HepG2 (cell line): ENCODE measurements around the gene TMEM151A. TPM values are rescaled to one million over a fixed set of nuclear protein-coding genes. Genes with fewer than 3 reads are reported as not detected.

ENCODE experiments used
- CBX2 ChIP-seq, 2 experiments: fragments of 200-600 bp in 1 of 2; sonication (generic); formaldehyde crosslinking in 1 of 2; IDR thresholded peaks; 2 replicates each; pipeline versions ENCODE4 v1.7.0 to v1.8.1; 2018 to 2022; ENCODE audit warnings: low read depth in 2 of 2, low read length in 1 of 2, mild to moderate bottlenecking in 1 of 2, missing genetic modification reagents in 1 of 2
- GATA4 ChIP-seq: sonication (generic); IDR thresholded peaks from 2 replicates; pipeline ENCODE4 v1.6.1; 2016; ENCODE audit warnings: antibody characterized with exemption, low read depth, borderline replicate concordance
- HDAC6 ChIP-seq: fragments of 200-600 bp; sonication (generic); IDR thresholded peaks from 2 replicates; pipeline ENCODE4 v1.7.0; 2017; ENCODE audit warnings: mild to moderate bottlenecking, antibody characterized with exemption, low read length, low read depth
- HMGXB3 ChIP-seq: sonication (generic); formaldehyde crosslinking; IDR thresholded peaks from 2 replicates; pipeline ENCODE4 v1.4.0; 2020; ENCODE audit warnings: missing genetic modification reagents, borderline replicate concordance
- HNRNPL ChIP-seq: fragments of 200-400 bp; formaldehyde crosslinking; IDR thresholded peaks from 2 replicates; pipeline ENCODE4 v1.6.1; 2017; ENCODE audit warnings: mild to moderate bottlenecking, low read depth, low read length
- KAT2B ChIP-seq: fragments of 150-350 bp; IDR thresholded peaks from 2 replicates; pipeline ENCODE4 v1.6.1; 2014; ENCODE audit warnings: low read depth, low read length, borderline replicate concordance
- KLF11 ChIP-seq: IDR thresholded peaks from 2 replicates; pipeline ENCODE4 v1.6.1; 2016; ENCODE audit warnings: missing compliant biosample characterization
- MZF1 ChIP-seq: sonication (generic); formaldehyde crosslinking; IDR thresholded peaks from 2 replicates; pipeline ENCODE4 v1.8.1; 2023; ENCODE audit warnings: mild to moderate bottlenecking, missing genetic modification reagents, borderline replicate concordance
- NFATC3 ChIP-seq: sonication (generic); formaldehyde crosslinking; IDR thresholded peaks from 2 replicates; pipeline ENCODE4 v1.5.1; 2020; ENCODE audit warnings: mild to moderate bottlenecking, missing genetic modification reagents
- NONO ChIP-seq, 2 experiments: fragments of 450-650 bp in 1 of 2; sonication (generic) in 1 of 2; formaldehyde crosslinking in 1 of 2; IDR thresholded peaks in 1 of 2; conservative IDR thresholded peaks in 1 of 2; 2 replicates each; pipeline versions ENCODE4 v1.6.1 to v1.8.0; 2017 to 2022; ENCODE audit warnings: mild to moderate bottlenecking in 1 of 2, missing genetic modification reagents in 1 of 2, moderate library complexity in 1 of 2
- PAX8 ChIP-seq: sonication (generic); formaldehyde crosslinking; IDR thresholded peaks from 2 replicates; pipeline ENCODE4 v1.8.0; 2022; ENCODE audit warnings: mild to moderate bottlenecking, missing genetic modification reagents, borderline replicate concordance
- PREB ChIP-seq: sonication (generic); formaldehyde crosslinking; IDR thresholded peaks from 2 replicates; pipeline ENCODE4 v1.4.0; 2020; ENCODE audit warnings: missing genetic modification reagents
- RFX1 ChIP-seq: fragments of 450-650 bp; IDR thresholded peaks from 2 replicates; pipeline ENCODE4 v1.6.1; 2017
- SKI ChIP-seq: fragments of 450-650 bp; IDR thresholded peaks from one replicate; pipeline ENCODE4 v1.6.1; 2018; ENCODE audit warnings: mild to moderate bottlenecking; ENCODE audit not compliant: partially characterized antibody
- THRA ChIP-seq: sonication (generic); formaldehyde crosslinking; IDR thresholded peaks from 2 replicates; pipeline ENCODE4 v1.4.0; 2020; ENCODE audit warnings: missing genetic modification reagents, borderline replicate concordance
- ZKSCAN1 ChIP-seq: fragments of 150-350 bp; IDR thresholded peaks from 2 replicates; pipeline ENCODE4 v1.6.1; 2014; ENCODE audit warnings: low read length
- ZNF251 ChIP-seq: sonication (generic); formaldehyde crosslinking; IDR thresholded peaks from 2 replicates; pipeline ENCODE4 v1.9.0; 2021; ENCODE audit warnings: mild to moderate bottlenecking, missing genetic modification reagents
- ZNF484 ChIP-seq: sonication (generic); formaldehyde crosslinking; IDR thresholded peaks from 2 replicates; pipeline ENCODE4 v1.5.1; 2020; ENCODE audit warnings: mild to moderate bottlenecking, low read depth, missing genetic modification reagents, borderline replicate concordance
- ZNF678 ChIP-seq: sonication (generic); formaldehyde crosslinking; IDR thresholded peaks from 2 replicates; pipeline ENCODE4 v1.4.0; 2020; ENCODE audit warnings: mild to moderate bottlenecking, missing genetic modification reagents
- ZNF768 ChIP-seq: sonication (generic); formaldehyde crosslinking; IDR thresholded peaks from 2 replicates; pipeline ENCODE4 v1.4.0; 2020; ENCODE audit warnings: missing genetic modification reagents
- ZNF883 ChIP-seq: sonication (generic); formaldehyde crosslinking; IDR thresholded peaks from 2 replicates; pipeline ENCODE4 v1.5.1; 2020; ENCODE audit warnings: mild to moderate bottlenecking, missing genetic modification reagents; ENCODE audit errors: not compliant biosample characterization
- polyA plus RNA-seq, 8 experiments: library from polyadenylated mRNA; depleted of rRNA in 3 of 8; stranded (reverse) in 7 of 8; unstranded in 1 of 8; fragments of >200 nt; fragmentation: Illumina TruSeq in 4 of 8; extraction: Trizol in 4 of 8; gene quantifications; 2 replicates each; pipeline versions ENCODE4 v1.2.1 to v1.2.3, GENCODE V29; 2011 to 2016; ENCODE audit warnings: low read depth in 4 of 8, missing spikeins in 1 of 8, mixed read lengths in 1 of 8; ENCODE audit not compliant: insufficient read depth in 1 of 8
- total RNA-seq, 5 experiments: library from RNA; depleted of rRNA; stranded (reverse); fragments of >200 nt; fragmentation: Illumina TruSeq; extraction: Trizol; gene quantifications; 2 replicates each; pipeline ENCODE4 v1.2.3, GENCODE V29; 2016; ENCODE audit warnings: low read depth in 1 of 5

TMEM151A gene
- total and polyA plus RNA-seq, 2 of the 13 experiments (the other 11 are each of a cell fraction or from before 2014, with no cell fraction given), result 0.18 to 0.33 TPM

GRCh38 chr11:66336234-66337102, 44.8 kb downstream of the TMEM151A start, which contains the start of gene RIN1 (continued):
- TF ChIP-seq PREB (CRISPR knock-in tag), result no peak
- peak; percentile 79 for TF ChIP-seq HNRNPL
- peak; percentile 90 for TF ChIP-seq RFX1
- no peak for TF ChIP-seq ZNF251 (CRISPR knock-in tag)
- TF ChIP-seq ZNF768, result peak; percentile 58; the same call in 1 of the 2 replicates
- TF ChIP-seq HDAC6, result no peak
- TF ChIP-seq HMGXB3 (CRISPR knock-in tag), result peak; percentile 68; the same call in 1 of the 2 replicates
- TF ChIP-seq PAX8 (CRISPR knock-in tag), result no peak
- TF ChIP-seq ZNF883, result peak; percentile 79
- no peak for TF ChIP-seq KLF11 (CRISPR knock-in tag)
- TF ChIP-seq SKI, result peak; percentile 55
- TF ChIP-seq CBX2 (IDR thresholded peaks at IDR 0.05; ENCODE audit: low read depth, low read length), result no peak
- TF ChIP-seq CBX2 (CRISPR knock-in tag; IDR thresholded peaks at IDR 0.05; ENCODE audit: low read depth), result no peak
- 0 out of 2 replicates have a peak, but pooled peaks have one; percentile 36 for TF ChIP-seq MZF1 (CRISPR knock-in tag)
- TF ChIP-seq THRA (CRISPR knock-in tag), result peak; percentile 65; the same call in 1 of the 2 replicates
- TF ChIP-seq NONO (IDR thresholded peaks at IDR 0.05), result no peak
- TF ChIP-seq NONO (CRISPR knock-in tag; conservative IDR thresholded peaks at IDR 0.05), result peak; percentile 94
- TF ChIP-seq ZKSCAN1, result no peak
- TF ChIP-seq ZNF484 (CRISPR knock-in tag), result no peak
- TF ChIP-seq GATA4, result peak; percentile 52; the same call in 1 of the 2 replicates
- TF ChIP-seq KAT2B, result no peak
- 0 out of 2 replicates have a peak, but pooled peaks have one; percentile 56 for TF ChIP-seq NFATC3 (CRISPR knock-in tag)
- no peak for TF ChIP-seq ZNF678 (CRISPR knock-in tag)
